GM13976 (cell line): Measurements from ENCODE around the gene ENOX1.

ENCODE experiments used
- DNase-seq: peaks from one replicate; pipeline ENCODE4 v3.0.0; 2012; ENCODE audit warnings: low spot score
- CTCF ChIP-seq: IDR thresholded peaks from 2 replicates; pipeline ENCODE4 v1.5.1; 2012; ENCODE audit warnings: borderline replicate concordance, mild to moderate bottlenecking; ENCODE audit not compliant: insufficient read depth; ENCODE audit errors: extremely low read depth, missing control alignments, control extremely low read depth
- in situ Hi-C: fragments of 300-500 bp; cut with MboI; formaldehyde crosslinking; loops from one replicate; pipeline ENCODE4 v1.12.0; 2022; ENCODE audit warnings: low sequenced_read_pairs, mixed read lengths, inconsistent platforms; ENCODE audit not compliant: unreplicated experiment

ENOX1 gene

GRCh38 chr13:43295321-43295720 is 491.5 kb downstream of the ENOX1 start:
- no peak for DNase-seq
- no peak for TF ChIP-seq CTCF
- in situ Hi-C loops, result no loop called here

- DNase-seq, result no peak
- in situ Hi-C loops, result no loop called here
- TF ChIP-seq CTCF, result no peak
These were observed 492.4 kb downstream of the ENOX1 start for GRCh38 chr13:43294412-43294811.

GRCh38 chr13:43293986-43294385 is 492.8 kb downstream of the ENOX1 start:
- no peak for TF ChIP-seq CTCF
- in situ Hi-C loops, result no loop called here
- DNase-seq, result no peak

- no peak for TF ChIP-seq CTCF
- DNase-seq, result no peak
- in situ Hi-C loops, result no loop called here
These were observed 493.2 kb downstream of the ENOX1 start for GRCh38 chr13:43293561-43293960.

- TF ChIP-seq CTCF, result no peak
- no peak for DNase-seq
- in situ Hi-C loops, result no loop called here
These were observed 493.8 kb downstream of the ENOX1 start for GRCh38 chr13:43293008-43293407.

GRCh38 chr13:43291287-43292060 is 495.3 kb downstream of the ENOX1 start:
- no peak for TF ChIP-seq CTCF
- in situ Hi-C loops, result no loop called here

More at GRCh38 chr13:43291287-43292060, 495.3 kb downstream of the ENOX1 start:
- DNase-seq, result no peak
